GM15510 (cell line): ENCODE results near the gene SLIT3.

Experiments
- POLR2A ChIP-seq: IDR thresholded peaks from 3 replicates; pipeline ENCODE4 v1.6.1; 2011; ENCODE audit warnings: borderline replicate concordance; ENCODE audit not compliant: insufficient read length; ENCODE audit errors: extremely low read depth

Gene SLIT3

GRCh38 chr5:168756453-168757391 lies 544.2 kb downstream of the SLIT3 start:
- TF ChIP-seq POLR2A, result no peak

GRCh38 chr5:168755548-168756093 lies 545.3 kb downstream of the SLIT3 start:
- TF ChIP-seq POLR2A, result no peak

- no peak for TF ChIP-seq POLR2A
Measured at GRCh38 chr5:168753691-168754254, 547.2 kb downstream of the SLIT3 start.

GRCh38 chr5:168752416-168753190 lies 548.3 kb downstream of the SLIT3 start:
- no peak for TF ChIP-seq POLR2A

- TF ChIP-seq POLR2A, result no peak
Measured at GRCh38 chr5:168752012-168752411, 548.9 kb downstream of the SLIT3 start.

GRCh38 chr5:168750926-168751325 lies 550.0 kb downstream of the SLIT3 start:
- no peak for TF ChIP-seq POLR2A

- TF ChIP-seq POLR2A, result no peak
Measured at GRCh38 chr5:168749391-168750100, 551.4 kb downstream of the SLIT3 start.

- TF ChIP-seq POLR2A, result no peak
Measured at GRCh38 chr5:168747987-168748777, 552.8 kb downstream of the SLIT3 start.

- no peak for TF ChIP-seq POLR2A
Measured at GRCh38 chr5:168746893-168747640, 553.9 kb downstream of the SLIT3 start.

GRCh38 chr5:168743617-168744016 lies 557.3 kb downstream of the SLIT3 start:
- TF ChIP-seq POLR2A, result no peak

- no peak for TF ChIP-seq POLR2A
Measured at GRCh38 chr5:168740811-168741213, 560.1 kb downstream of the SLIT3 start.

GRCh38 chr5:168740092-168740800 lies 560.7 kb downstream of the SLIT3 start:
- TF ChIP-seq POLR2A, result no peak
